Activated CD8-positive, alpha-beta memory T cell treated with anti-CD3 and anti-CD28 coated beads for 36 hours (primary cell): ENCODE results near the gene ZNF778. TPM values are rescaled to one million over a fixed set of nuclear protein-coding genes. Genes with fewer than 3 reads are reported as not detected.
"Not testable (repeated sequence)": the region's sequence is repeated elsewhere in the genome, so short reads cannot be mapped to it uniquely, and the experiment has no call there.

Experiments
- CTCF ChIA-PET: fragments of 350-600 bp; sonication (Branson Sonifier 250); formaldehyde crosslinking; loops from one replicate; lab custom pipeline; 2021; ENCODE audit warnings: antibody characterized with exemption; lab: Charles Lee
- POLR2A ChIA-PET: fragments of 350-600 bp; sonication (Branson Sonifier 250); formaldehyde crosslinking; loops from one replicate; lab custom pipeline; 2021; ENCODE audit warnings: antibody characterized with exemption; lab: Charles Lee
- total RNA-seq, 2 experiments: library from RNA; stranded (reverse); gene quantifications; one replicate each; pipeline ENCODE4 v1.2.3, GENCODE V29; 2021

Gene ZNF778
- total RNA-seq, 2 experiments from 2014 or later, result 11.8 to 12.0 TPM

- CTCF ChIA-PET, result interaction anchor here (1.0 to 1.1 kb wide), 2 partner anchors 47 to 74 kb away, joined by 3 to 4 read pairs; no protein-coding TSS in a partner anchor
- POLR2A ChIA-PET, result interaction anchor here (0.6 to 1.1 kb wide), 5 partner anchors 74 to 387 kb away, joined by 3 to 7 read pairs (median 6); no protein-coding TSS in a partner anchor
Observed at GRCh38 chr16:89241187-89242007, 23.9 kb downstream of the ZNF778 start.

GRCh38 chr16:89242795-89243200 is 25.3 kb downstream of the ZNF778 start:
- ChIA-PET POLR2A (no interaction called here), CTCF (no interaction called here)

DNA sequence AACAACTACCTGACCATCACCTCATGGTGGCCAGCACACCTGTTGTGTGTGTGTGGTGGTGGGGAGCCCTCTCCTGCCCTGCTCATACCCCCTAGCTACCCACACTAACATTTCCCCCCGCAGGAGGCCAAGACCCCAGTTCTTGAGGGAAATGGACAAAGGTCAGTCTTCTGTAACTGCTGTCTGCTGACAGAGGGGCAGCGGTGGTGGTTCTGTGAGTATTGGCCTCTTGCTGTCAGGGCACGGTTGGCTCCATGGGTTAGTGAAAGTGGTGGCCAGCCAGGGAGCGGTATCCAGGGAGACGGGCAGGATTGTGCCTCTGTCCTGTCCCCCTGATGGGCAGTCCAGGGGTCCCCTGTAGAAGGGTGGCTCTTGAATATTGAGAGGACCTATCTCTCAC is 26.2 kb downstream of the ZNF778 start:
- CTCF ChIA-PET, result no interaction called here
- POLR2A ChIA-PET, result no interaction called here

DNA sequence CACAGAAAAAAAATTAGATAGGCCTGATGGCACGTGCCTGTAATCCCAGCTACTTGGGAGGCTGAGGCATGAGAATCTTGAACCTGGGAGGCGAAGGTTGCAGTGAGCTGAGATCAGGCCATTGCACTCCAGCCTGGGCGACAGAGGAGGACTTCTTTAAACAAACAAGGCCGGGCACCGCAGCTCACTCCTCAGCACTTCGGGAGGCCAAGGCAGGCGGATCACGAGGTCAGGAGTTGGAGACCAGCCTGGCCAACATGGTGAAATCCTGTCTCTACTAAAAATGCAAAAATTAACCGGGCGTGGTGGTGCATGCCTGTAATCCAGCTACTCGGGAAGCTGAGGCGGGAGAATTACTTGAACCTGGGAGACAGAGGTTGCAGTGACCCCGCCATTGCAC is 26.8 kb downstream of the ZNF778 start:
- POLR2A ChIA-PET, CTCF ChIA-PET: not testable (repeated sequence)

GRCh38 chr16:89244754-89245153 is 27.3 kb downstream of the ZNF778 start:
- POLR2A ChIA-PET, result no interaction called here

GRCh38 chr16:89246383-89246902 is 28.9 kb downstream of the ZNF778 start:
- ChIA-PET POLR2A (no interaction called here), CTCF (no interaction called here)

More at GRCh38 chr16:89244754-89245153, 27.3 kb downstream of the ZNF778 start:
- CTCF ChIA-PET, result no interaction called here

- POLR2A ChIA-PET, result interaction anchor here (0.9 to 1.0 kb wide), 3 partner anchors 19 to 259 kb away, joined by 3 to 4 read pairs (median 3); partner anchors contain the start of gene ZNF778
- CTCF ChIA-PET, result no interaction called here
Observed at GRCh38 chr16:89246903-89247733, 29.6 kb downstream of the ZNF778 start.

DNA sequence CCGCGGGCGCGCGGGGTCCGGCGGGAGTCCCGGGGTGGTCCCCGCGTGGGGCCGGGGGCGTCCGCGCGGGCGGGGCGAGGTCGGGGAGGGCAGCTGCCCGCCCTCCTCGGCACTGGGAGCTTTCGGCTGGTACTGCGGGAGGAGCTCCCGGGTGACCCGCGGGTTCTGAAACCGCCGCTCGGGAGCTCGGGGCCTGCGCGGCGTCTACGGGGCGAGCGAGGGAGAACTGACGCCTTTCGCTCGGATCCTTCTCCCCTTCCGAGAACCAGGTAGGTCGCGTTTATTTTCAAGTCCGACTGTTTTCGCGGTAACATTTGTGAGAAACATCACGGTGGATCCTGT is 30.2 kb downstream of the ZNF778 start:
- POLR2A ChIA-PET, result interaction anchor here (0.9 to 1.0 kb wide), 3 partner anchors 18 to 258 kb away, joined by 3 to 4 read pairs (median 3); partner anchors contain the start of gene ZNF778

GRCh38 chr16:89248196-89248982 is 30.9 kb downstream of the ZNF778 start:
- POLR2A ChIA-PET, result interaction anchor here (0.9 to 1.0 kb wide), 2 partner anchors 17 to 258 kb away, joined by 3 read pairs; no protein-coding TSS in a partner anchor
- CTCF ChIA-PET, result no interaction called here

More for the DNA sequence above, 30.2 kb downstream of the ZNF778 start:
- CTCF ChIA-PET, result not testable (repeated sequence)

DNA sequence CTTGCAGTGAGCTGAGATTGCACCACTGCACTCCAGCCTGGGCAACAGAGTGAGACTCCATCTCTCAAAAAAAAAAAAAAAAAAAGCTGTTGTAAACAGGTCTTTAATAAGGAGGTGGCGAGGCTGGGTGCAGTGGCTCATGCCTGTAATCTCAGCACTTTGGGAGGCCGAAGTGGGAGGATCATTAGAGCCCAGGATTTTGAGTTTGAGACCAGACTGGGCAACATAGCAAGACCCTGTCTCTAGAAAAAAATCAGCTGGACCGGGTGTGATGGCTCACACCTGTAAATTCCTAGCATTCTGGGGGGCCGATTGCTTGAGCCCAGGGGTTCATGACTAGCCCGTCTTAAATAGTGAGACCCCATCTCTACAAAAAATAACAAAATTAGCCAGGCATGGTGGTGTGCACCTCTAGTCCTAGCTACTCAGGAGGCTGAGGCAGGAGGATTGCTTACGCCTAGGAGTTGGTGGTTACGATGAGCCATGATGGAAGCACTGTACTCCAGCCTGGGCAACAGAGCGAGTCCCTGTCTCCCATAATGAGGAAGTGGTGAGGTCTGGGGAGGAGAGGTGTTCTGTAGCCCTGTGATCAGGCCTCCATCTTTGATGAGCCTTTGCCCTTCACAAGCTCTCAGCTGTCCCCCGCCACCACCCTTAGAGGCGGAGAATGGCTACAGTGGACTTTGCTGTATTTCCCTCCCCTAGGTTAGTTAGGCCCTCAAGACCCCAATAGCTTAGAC is 36.2 kb downstream of the ZNF778 start:
- POLR2A ChIA-PET, result no interaction called here

DNA sequence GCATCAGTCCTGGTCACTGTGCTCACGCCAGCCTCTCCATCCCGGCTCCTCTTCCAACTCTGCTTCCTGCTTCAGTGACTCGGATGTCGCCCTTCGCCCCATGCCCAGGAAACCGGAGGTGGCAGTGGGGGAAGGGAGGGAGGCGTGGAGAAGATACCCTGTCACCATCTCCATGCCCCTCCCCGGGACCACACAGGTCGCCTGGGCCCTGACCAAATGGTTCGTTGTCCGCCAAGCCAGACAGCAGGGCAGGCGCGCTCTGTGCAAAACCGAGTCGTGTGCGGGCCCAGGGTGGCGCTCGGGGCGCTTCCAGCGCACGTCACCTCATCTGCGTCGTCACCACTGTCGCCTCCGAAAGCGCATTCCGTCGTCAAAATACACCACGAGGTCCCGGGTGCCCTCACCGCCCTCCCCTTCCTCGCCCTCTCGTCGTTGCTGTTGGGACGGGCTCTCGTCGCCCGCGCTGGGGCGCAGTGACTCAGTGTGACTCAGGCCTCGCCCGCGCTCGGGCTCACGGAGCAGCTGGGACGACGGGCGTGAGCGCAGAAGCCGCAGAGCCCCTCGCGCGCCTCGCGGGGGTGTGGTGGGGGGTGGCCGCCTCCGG is 39.2 kb downstream of the ZNF778 start:
- ChIA-PET POLR2A (no interaction called here), CTCF (no interaction called here)

More for the DNA sequence above, 36.2 kb downstream of the ZNF778 start:
- CTCF ChIA-PET, result no interaction called here

DNA sequence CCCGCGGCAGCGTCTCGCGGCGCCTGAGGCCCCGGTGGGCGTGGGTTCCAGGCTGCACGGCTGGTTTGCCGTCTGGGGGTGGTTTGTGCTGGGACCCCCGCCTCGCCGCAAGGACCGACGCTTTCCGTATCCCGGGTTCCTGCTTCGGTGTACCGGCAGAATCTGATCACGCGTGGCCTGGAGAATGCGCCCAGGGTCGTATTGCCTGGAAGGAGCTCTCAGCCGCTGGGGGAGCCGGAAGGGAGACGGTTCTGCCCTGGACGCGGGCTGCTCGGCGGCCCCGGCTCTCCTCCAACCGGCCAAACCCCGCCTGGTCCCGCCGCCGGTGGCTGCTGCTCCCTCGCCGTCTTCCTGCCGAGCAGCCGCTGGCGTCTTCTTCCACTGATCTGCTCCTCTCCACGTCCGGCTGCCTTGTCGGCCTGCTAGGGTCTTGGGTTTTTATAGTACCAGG is 39.8 kb downstream of the ZNF778 start:
- ChIA-PET CTCF (no interaction called here), POLR2A (no interaction called here)

DNA sequence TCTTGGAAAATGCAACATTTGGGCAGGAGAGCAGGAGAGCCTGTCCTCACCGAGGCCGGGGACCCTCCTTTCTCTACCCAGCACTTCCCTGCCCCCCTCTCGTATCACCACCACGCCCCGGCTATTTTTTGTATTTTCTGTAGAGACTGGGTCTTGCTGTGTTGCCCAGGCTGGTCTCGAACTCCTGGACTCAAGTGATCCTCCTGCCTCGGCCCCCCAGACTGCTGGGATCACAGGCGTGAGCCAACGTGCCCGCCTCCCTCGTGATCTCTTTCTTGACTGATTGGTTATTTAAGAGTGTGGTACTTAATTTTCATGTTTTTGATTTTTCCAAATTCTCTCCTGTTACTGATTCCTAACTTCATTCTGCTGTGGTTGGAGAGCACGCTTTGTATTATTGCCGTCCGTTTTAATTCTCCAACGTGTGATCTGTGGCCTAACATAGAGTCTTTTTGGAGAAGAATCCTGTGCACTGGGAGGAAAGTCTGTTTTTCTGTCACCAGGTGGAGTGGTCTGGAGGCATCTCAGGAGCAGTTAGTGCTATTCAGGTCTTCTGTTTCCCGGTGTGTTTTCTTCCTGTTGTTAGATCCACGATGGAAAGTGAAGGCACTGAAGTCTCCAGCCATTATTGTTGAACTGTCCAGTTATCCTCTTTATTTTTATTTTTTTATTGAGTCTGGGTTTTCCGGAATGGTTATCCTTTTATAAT is 40.4 kb downstream of the ZNF778 start:
- CTCF ChIA-PET, result no interaction called here
- POLR2A ChIA-PET, result no interaction called here

DNA sequence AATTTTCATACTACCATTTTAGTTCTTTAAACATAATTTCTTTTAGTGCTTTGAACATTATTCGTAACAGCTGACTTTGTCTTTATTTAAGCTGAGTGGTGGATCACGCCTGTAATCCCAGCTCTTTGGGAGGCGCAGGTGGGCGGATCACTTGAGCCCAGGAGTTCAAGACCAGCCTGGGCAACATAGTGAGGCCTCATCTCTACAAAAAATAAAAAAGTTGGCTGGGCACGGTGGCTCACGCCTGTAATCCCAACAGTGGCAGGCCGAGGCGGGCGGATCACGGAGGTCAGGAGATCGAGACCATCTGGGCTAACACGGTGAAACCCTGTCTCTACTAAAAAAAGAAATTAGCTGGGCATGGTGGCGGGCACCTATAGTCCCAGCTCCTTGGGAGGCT is 42.4 kb downstream of the ZNF778 start:
- POLR2A ChIA-PET, CTCF ChIA-PET: not testable (repeated sequence)

DNA sequence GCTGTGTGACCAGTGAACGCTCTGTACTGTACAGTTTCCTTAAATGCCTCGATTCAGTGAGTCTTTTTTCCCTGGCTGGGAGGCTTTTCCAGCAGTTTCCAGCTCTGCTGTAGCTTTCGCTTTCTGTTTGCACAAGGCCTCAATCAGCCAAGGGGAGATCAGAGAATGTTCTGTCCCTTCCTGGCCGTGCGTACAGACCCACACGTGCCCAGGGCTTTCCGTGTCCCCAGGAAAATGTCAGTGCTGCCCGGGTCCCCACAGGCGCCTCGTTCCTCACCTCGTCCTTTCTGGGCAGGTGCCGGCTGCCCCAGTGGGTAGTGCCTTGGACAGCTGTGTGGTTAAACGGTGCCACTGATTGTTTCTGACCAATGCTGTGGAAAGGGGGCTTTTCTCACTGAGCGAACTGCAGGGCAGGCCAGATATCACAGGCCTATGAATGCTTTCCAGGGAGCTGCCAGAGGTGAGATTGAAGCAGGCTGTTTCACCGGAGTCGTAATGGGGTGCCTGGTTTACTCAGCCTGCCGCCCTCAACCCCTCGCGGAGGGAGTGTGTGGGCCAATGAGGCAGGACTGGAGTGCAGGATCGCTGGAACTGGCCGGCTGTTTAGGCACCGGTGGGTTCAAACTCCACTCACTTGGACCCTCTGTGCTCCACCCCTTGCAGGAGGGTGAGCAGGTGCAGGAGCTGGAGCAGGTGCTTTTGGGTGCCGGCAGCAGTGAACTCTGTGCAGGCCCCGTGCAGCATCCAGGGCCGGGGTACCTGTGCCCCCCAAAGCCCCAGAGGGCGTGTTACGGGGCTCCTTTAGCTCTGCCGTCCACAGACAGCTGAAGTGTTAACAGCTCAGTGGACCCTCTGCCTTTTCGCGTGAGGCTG is 44.4 kb downstream of the ZNF778 start:
- POLR2A ChIA-PET, result interaction anchor here (0.8 kb wide), 1 partner anchor 54 kb away, joined by 3 read pairs; no protein-coding TSS in a partner anchor
- CTCF ChIA-PET, result no interaction called here
